Measurements from ENCODE around the gene ADGRF3. TPM values are rescaled to one million over a fixed set of nuclear protein-coding genes. Genes with fewer than 3 reads are reported as not detected.

The ADGRF3 gene
- total and polyA plus RNA-seq, 2 of the 13 experiments (the other 11 are each of a cell fraction or from before 2014, with no cell fraction given): 0.40 to 1.5 TPM

- TF ChIP-seq, protein P1, sequence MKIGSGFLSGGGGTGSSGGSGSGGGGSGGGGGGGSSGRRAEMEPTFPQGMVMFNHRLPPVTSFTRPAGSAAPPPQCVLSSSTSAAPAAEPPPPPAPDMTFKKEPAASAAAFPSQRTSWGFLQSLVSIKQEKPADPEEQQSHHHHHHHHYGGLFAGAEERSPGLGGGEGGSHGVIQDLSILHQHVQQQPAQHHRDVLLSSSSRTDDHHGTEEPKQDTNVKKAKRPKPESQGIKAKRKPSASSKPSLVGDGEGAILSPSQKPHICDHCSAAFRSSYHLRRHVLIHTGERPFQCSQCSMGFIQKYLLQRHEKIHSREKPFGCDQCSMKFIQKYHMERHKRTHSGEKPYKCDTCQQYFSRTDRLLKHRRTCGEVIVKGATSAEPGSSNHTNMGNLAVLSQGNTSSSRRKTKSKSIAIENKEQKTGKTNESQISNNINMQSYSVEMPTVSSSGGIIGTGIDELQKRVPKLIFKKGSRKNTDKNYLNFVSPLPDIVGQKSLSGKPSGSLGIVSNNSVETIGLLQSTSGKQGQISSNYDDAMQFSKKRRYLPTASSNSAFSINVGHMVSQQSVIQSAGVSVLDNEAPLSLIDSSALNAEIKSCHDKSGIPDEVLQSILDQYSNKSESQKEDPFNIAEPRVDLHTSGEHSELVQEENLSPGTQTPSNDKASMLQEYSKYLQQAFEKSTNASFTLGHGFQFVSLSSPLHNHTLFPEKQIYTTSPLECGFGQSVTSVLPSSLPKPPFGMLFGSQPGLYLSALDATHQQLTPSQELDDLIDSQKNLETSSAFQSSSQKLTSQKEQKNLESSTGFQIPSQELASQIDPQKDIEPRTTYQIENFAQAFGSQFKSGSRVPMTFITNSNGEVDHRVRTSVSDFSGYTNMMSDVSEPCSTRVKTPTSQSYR (CRISPR knock-in tag; IDR thresholded peaks at IDR 0.05; ENCODE audit: borderline replicate concordance): peak; percentile 28; the same call in 1 of the 2 replicates
- TF ChIP-seq, protein P2, sequence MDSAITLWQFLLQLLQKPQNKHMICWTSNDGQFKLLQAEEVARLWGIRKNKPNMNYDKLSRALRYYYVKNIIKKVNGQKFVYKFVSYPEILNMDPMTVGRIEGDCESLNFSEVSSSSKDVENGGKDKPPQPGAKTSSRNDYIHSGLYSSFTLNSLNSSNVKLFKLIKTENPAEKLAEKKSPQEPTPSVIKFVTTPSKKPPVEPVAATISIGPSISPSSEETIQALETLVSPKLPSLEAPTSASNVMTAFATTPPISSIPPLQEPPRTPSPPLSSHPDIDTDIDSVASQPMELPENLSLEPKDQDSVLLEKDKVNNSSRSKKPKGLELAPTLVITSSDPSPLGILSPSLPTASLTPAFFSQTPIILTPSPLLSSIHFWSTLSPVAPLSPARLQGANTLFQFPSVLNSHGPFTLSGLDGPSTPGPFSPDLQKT (CRISPR knock-in tag; IDR thresholded peaks at IDR 0.05; ENCODE audit: borderline replicate concordance): no peak
- TF ChIP-seq DMAP1 (CRISPR knock-in tag; IDR thresholded peaks at IDR 0.05): peak; percentile 86
- 0 out of 2 replicates have a peak, but pooled peaks have one; percentile 67 for TF ChIP-seq KAT7 (CRISPR knock-in tag; IDR thresholded peaks at IDR 0.05; ENCODE audit: borderline replicate concordance)
- TF ChIP-seq SKI (IDR thresholded peaks at IDR 0.05; ENCODE audit: partially characterized antibody): no peak
- TF ChIP-seq ZMYM3 (CRISPR knock-in tag; IDR thresholded peaks at IDR 0.05): no peak
- peak; percentile 93; the same call in 1 of the 2 replicates for TF ChIP-seq ZNF274 (CRISPR knock-in tag; IDR thresholded peaks at IDR 0.05)
- TF ChIP-seq, protein P3, sequence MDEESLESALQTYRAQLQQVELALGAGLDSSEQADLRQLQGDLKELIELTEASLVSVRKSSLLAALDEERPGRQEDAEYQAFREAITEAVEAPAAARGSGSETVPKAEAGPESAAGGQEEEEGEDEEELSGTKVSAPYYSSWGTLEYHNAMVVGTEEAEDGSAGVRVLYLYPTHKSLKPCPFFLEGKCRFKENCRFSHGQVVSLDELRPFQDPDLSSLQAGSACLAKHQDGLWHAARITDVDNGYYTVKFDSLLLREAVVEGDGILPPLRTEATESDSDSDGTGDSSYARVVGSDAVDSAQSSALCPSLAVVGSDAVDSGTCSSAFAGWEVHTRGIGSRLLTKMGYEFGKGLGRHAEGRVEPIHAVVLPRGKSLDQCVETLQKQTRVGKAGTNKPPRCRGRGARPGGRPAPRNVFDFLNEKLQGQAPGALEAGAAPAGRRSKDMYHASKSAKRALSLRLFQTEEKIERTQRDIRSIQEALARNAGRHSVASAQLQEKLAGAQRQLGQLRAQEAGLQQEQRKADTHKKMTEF (CRISPR knock-in tag; IDR thresholded peaks at IDR 0.05): peak; percentile 90
- TF ChIP-seq JUN (CRISPR knock-in tag; IDR thresholded peaks at IDR 0.05): peak; percentile 52; the same call in 1 of the 2 replicates
- TF ChIP-seq KMT2B (CRISPR knock-in tag; IDR thresholded peaks at IDR 0.05): peak; percentile 93
- TF ChIP-seq KLF16 (CRISPR knock-in tag; IDR thresholded peaks at IDR 0.05): peak in 1 of 2 experiments; percentile 46; a peak in 2 of 4 replicates
- TF ChIP-seq ZNF546 (CRISPR knock-in tag; conservative IDR thresholded peaks at IDR 0.05): peak; percentile 74; the same call in 1 of the 2 replicates
- peak; percentile 51; the same call in 1 of the 2 replicates for TF ChIP-seq ATF7 (IDR thresholded peaks at IDR 0.05)
- TF ChIP-seq ATF7 (CRISPR knock-in tag; IDR thresholded peaks at IDR 0.05): peak; percentile 81; the same call in 1 of the 2 replicates
- no peak for TF ChIP-seq ZFYVE20 (CRISPR knock-in tag; IDR thresholded peaks at IDR 0.05; ENCODE audit: borderline replicate concordance, low read depth)
- peak; percentile 83; the same call in 1 of the 2 replicates for TF ChIP-seq BRCA1 (CRISPR knock-in tag; IDR thresholded peaks at IDR 0.05)
- peak; percentile 94 for TF ChIP-seq GATAD1 (CRISPR knock-in tag; IDR thresholded peaks at IDR 0.05)
- peak; percentile 30 for TF ChIP-seq IKZF4 (CRISPR knock-in tag; IDR thresholded peaks at IDR 0.05; ENCODE audit: borderline replicate concordance, low read depth, not compliant biosample characterization)
- TF ChIP-seq ZNF563 (CRISPR knock-in tag; IDR thresholded peaks at IDR 0.05): peak; percentile 76
- no peak for TF ChIP-seq ATRX (CRISPR knock-in tag; IDR thresholded peaks at IDR 0.05; ENCODE audit: borderline replicate concordance)
- 0 out of 2 replicates have a peak, but pooled peaks have one; percentile 79 for TF ChIP-seq ZFP90 (CRISPR knock-in tag; IDR thresholded peaks at IDR 0.05; ENCODE audit: borderline replicate concordance)
- TF ChIP-seq CBX1 (IDR thresholded peaks at IDR 0.05; ENCODE audit: low read depth): no peak
- peak; percentile 91 for TF ChIP-seq POGZ (CRISPR knock-in tag; IDR thresholded peaks at IDR 0.05)
- TF ChIP-seq ZNF629 (CRISPR knock-in tag; conservative IDR thresholded peaks at IDR 0.05): 0 out of 2 replicates have a peak, but pooled peaks have one; percentile 17
- peak; percentile 63; the same call in 1 of the 2 replicates for TF ChIP-seq HES4 (CRISPR knock-in tag; IDR thresholded peaks at IDR 0.05; ENCODE audit: borderline replicate concordance)
These were observed 790 bp downstream of the ADGRF3 start, which contains the start of gene SELENOI (continued) for GRCh38 chr2:26345545-26346453.
